ENCODE results near the gene ACAA2.
"Not testable (repeated sequence)": the region's sequence is repeated elsewhere in the genome, so short reads cannot be mapped to it uniquely, and the experiment has no call there.

The ACAA2 gene

DNA sequence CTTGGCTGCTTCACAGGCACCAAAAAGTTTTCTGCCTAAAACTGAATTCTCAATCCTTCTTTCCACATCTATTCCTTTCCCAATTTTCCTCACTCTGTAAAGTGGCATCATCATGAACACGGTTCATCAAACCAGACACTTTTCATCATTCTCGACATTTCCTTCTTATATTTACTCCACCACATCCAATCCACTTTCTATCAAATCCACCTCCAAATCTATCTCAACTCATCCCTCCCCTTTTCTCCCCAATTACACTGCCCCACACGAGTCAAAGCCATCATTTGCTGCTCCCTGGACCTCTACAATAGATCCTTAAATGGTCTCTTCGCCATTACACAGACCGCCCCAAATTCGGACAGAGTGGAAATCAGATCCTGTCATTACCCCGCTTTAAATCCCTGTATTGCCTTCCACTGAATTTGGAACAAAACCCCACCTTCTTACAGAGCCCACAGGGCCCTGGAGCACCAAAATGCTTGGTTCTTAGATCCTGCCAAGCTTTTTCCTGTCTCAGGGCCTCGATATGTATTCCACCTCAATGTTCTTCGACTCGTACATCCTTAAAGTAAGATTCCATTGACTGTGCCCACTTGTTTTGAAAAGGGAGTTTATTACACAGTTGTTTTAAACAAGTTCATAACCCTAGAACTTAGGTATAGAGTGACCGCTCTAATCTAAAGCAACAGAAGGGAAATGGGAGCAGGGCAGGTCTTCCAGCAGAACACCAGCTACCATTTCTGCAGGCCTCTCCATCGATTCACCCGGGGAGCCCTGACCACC, 856 bp downstream of the ACAA2 start:
- DNase-seq (ENCODE audit: low read depth), result no peak

DNA sequence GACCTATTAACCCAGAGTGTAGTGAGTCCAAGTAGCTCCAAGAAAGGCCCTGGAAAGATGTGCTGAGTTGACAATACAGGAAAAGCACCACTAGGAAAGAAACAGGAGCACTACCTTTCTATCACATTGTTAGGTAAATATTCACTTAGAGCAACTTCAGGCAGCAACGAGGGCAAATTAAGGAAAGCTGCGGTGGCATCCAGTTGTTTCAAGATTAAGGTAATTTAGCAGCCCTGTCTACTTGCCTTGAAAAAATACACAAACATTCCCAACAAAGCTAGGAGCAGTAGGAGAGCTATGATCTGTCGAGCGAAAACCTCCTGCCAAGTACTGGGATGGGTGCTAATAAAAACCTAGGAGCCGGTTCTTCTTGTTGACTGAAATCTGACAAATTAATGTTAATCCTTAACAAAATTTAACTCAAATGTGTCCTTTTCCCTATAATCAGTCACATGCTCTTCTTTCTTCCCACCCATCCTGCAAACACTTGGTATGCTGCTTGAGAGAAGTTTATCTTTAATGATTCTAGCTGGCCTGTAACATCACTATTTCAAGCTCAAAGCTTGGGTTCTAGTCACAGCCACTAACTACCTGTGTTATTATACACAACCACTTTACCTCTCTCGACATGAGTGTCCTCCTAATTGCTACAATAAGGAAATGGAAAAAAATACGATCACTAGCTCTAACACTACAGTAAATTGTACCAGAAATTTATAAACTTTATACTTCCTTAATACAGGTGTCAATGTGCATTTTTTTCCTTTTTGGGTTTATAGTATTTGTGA, 2.0 kb downstream of the ACAA2 start:
- no peak for DNase-seq (ENCODE audit: low read depth)

DNA sequence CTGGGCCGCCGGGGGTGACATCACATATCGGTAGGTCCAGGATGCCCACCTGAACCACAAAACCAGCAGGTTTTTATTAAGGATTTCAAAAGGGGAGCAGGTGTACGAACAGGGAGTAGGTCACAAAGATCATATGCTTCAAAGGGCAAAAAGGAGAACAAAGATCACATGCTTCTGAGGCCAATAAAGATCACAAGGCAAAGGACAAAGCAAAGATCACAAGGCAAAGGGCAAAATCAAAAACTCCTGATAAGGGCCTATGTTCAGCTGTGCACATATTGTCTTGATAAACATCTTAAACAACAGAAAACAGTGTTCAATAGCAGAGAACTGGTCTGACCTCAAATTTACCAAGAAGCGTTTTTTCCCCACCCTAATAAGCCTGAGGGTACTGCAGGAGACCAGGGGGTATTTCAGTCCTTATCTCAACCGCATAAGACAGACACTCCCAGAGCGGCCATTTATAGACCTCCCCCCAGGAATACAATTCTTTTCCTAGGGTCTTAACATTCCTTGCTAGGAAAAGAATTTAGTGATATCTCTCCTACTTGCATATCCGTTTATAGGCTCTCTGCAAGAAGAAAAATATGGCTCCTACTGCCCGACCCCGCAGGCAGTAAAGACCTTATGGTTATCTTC, 4.7 kb downstream of the ACAA2 start:
- DNase-seq (ENCODE audit: low read depth), result not testable (repeated sequence)

DNA sequence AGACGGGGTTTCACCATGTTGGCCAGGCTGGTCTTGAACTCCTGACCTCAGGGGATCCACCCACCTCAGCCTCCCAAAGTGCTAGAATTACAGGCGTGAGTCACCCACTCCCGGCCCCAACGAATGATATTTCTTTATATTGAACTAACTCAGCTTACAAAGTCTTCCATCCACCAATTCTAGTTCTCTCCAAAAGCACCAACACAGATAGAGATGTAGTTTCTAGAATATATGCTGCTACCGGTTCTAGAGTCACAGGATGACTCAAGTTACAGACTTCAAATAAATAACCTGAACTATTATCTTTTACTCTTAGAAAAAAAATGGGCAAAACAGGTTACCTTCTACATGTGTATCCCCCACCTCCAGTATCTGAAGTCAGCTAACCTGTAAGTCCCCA, 9.2 kb downstream of the ACAA2 start:
- DNase-seq (ENCODE audit: low read depth), result no peak

DNA sequence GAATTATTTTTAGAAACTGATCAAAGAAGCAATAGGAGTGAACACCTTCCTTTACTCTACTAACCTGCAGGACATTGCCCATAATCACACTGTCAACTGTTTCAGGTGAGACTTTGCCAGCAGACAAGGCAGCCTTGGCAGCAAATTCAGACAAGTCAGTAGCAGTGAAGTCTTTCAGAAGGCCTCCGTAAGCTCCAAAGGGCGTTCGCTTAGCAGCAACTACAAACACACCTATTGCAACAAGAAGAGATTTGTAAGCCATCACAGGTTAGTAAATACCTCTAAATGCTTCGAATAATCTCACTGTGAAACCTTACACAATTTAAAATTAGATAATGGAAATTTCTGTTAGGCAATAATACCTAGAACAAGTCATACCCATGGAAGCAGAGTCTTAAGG, 10.7 kb downstream of the ACAA2 start:
- no peak for DNase-seq (ENCODE audit: low read depth)

DNA sequence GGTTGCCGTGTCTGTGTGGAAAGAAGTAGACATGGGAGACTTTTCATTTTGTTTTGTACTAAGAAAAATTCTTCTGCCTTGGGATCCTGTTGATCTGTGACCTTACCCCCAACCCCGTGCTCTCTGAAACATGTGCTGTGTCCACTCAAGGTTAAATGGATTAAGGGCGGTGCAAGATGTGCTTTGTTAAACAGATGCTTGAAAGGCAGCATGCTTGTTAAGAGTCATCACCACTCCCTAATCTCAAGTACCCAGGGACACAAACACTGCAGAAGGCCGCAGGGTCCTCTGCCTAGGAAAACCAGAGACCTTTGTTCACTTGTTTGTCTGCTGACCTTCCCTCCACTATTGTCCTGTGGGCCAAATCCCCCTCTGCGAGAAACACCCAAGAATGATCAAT, 12.8 kb downstream of the ACAA2 start:
- not testable (repeated sequence) for DNase-seq (ENCODE audit: low read depth)

DNA sequence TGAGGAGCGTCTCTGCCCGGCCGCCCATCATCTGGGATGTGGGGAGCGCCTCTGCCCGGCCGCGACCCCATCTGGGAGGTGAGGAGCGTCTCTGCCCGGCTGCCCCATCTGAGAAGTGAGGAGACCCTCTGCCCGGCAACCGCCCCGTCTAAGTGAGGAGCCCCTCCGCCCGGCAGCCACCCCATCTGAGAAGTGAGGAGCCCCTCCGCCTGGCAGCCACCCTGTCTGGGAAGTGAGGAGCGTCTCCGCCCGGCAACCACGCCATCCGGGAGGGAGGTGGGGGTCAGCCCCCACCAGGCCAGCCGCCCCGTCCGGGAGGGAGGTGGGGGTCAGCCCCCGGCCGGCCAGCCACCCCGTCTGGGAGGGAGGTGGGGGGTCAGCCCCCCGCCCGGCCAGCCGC, 13.5 kb downstream of the ACAA2 start:
- DNase-seq (ENCODE audit: low read depth), result not testable (repeated sequence)

DNA sequence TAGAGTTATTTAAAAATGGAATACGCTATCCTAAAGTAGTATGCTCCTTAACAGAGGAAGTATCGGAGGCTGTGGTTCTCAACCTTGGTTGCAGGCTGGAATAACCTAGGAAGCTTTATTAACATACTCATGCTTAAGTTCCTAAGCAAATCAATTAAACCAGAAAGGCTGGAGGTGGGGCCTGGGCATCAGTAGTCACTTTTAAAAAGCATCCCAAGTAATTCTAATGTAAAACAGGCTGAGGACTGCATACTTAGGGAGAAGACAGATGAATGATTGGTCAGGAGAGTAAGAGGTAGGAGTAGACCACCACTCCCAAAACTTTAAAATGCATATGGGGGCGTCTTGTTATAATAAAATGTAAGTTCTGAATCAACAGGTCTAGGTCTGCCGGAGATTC, 15.3 kb downstream of the ACAA2 start:
- no peak for DNase-seq (ENCODE audit: low read depth)

DNA sequence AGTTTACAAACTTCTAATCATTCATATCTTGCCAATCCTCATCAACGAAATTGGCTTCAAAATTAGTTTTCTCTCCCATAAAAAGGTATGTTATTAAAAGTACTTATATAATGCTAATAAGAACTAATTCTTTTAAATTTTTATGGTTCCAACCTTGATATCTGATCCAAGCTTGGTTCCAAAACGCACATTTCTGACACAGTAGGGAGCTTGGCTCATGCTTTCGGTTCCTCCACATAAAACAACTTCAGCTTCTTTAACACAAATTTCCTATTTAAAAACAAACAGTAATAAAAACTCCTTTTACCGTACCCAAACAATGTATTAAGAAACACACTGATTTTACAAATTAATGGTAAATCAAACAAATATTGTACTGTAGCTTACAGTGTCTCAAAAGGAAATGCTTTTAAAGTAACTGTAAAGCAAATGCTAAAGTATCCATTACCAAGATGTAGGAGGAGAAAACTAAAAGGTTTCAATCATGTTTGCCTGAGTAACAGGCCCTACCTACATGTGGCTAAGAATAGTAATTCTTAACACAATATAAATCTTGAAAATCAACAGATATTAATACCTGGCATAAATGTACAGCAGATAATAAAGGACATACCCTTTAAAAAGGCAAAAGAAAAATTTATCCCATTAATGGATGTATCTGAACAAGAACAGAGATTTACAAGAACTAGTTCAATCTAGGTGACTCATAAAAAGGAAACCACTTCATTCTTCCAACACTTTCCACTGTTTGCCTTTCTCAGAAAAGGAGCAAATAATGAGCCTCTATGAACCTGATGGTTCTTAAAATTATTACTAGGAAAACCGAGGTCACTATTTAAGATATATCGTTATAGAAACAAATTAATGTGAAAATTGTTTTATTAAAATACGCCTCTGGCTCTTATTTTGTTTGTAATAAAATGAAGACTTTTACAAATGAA, 17.5 kb downstream of the ACAA2 start:
- DNase-seq (ENCODE audit: low read depth), result no peak

DNA sequence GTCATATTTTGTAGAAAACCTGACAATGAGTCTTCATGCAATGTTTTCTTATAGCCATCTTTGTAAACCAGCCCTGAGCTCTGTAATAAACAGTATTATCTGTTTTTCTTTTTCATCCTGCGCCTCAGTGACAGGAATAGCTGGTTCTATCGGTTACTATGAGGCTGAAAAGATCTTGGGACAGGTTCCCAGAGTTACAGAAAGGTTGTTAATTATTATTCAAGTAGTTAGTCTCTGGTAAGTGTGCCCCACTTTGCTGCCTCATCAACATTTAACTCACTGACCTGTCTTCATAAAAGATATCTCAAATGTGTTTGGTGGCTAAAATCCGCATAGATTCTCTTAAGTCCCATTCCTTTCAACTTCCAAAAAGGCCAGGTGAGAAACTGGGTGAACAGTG, 18.6 kb downstream of the ACAA2 start:
- no peak for DNase-seq (ENCODE audit: low read depth)

DNA sequence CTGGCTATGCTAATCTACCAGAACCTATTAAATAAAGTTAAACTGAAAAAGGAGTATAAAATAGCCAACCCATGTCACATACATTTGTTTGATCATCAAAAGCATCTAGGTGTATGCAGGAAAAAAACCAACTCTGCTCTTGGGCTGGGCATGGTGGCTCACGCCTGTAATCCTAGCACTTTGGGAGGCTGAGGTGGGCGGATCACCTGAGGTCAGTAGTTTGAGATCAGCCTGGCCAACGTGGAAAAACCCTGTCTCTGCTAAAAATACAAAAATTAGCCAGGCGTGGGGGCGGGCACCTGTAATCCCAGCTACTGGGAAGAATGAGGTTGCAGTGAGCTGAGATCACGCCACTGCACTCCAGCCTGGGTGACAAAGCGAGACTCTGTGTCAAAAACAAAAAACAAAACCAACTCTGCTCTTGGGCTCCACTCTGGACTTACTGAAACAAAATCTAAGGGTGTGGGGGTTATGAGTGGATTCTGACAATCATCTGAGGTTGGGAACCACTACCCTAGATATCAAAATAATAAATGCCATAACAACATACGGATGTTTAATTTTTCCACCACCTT, 23.7 kb downstream of the ACAA2 start:
- DNase-seq (ENCODE audit: low read depth), result not testable (repeated sequence)

DNA sequence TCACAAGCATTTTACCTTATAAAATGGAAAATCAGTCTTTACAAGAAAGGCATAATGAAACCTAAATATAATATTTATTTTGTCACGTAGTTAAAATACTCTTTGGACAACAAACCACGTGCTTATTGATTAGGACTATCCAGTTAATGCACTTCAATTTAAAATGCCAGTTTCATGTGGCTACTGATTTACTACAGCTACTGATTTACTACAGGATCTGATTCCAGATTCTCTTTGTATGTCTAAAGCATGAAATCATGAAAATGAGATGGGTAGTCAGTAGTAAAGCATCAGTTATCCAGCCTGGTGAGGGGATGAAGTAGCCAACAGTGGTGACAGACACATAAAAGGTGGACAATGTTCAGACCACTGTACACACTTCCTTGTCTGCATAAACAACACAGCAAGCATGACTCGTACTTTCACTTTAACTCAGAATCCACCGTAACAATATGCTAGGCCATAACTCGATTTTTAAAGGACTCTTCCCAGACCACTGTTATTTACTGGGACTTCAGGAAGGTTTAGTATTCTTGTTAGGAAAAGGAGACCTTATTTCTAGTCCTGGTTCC, 24.9 kb downstream of the ACAA2 start:
- no peak for DNase-seq (ENCODE audit: low read depth)

DNA sequence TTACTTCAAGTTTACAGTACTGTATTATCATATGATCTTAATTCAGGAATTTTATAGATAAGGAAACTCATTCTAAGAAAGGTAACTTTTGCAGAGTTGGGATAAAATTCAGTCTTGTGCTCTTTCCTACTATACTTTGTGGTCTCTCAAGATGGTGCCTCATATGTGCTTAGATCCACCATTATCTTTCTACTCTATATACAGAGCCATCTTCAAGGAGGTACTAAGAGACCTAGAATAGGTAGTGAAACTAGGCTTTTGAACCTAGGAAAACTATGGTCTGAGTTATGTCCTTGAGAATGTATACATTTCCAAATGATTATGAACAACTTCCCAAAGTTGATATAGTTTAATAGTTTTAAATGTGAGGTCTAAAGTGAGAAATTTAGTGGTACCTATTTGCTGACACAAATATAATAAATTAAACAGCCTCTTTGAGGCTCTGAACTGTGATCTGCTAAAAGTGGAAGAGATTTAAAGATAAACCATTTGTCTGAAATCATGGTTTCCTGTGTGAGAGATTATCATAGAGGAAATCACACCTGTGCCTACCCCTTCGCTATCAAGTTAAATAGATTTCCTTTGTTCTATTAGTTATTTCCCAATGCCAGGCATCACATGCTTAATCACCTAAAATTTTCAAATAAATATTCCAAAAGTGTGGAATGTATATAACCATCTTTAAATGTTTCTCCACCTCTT, 27.2 kb downstream of the ACAA2 start:
- no peak for DNase-seq (ENCODE audit: low read depth)

DNA sequence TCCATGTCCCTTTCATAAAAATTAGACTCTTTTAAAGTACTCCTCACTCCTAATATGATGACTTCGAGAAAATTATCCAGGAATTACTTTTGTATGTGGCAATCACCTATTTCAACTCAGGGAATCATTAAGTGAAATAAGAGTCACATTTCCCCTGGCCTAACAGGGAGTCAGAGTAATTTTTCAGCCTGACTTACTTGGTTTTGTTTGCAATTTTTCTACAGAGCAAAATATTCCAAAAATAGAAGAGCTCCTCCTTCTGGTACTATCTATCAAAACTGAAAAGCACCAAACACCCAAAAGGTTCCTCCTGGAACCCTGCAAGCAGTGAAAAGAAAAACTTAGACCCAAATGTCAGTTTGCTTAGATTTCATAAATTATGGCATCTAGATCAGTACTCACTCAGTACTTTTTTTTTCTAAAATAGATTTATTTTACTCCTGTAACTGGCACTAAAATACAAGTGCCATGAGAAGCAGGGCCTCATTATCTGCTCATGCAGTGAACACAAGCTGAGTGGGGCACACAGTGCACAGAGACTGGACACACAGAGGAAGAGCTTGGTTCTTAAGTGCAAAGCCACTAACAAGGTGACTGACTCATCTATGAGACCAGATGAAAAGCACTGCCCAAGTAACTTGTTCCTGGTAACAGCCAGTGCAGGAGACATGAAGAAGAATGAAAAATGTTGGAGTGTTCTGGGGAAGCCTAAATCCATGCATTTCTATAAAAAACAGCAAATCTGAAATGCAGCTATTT, 28.7 kb downstream of the ACAA2 start:
- DNase-seq (ENCODE audit: low read depth), result no peak

DNA sequence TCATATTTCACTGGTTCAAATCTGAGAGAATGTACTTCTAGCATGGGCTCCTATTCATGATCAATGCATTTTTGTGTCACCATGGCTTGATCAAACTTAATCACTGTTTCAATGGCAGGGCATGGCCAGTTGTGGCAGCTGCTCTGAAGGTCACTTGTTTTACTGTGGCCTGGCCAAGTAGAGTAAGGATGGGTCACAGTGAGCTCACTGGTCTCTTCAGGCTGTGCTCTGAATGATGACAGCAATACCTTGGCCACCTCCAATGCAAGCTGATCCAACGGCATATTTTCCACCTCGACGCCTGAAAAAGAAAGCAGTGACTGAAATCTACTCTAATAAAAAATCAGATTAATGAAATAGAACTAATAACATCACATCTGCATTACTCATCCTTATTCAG, 29.7 kb downstream of the ACAA2 start:
- not testable (repeated sequence) for DNase-seq (ENCODE audit: low read depth)

DNA sequence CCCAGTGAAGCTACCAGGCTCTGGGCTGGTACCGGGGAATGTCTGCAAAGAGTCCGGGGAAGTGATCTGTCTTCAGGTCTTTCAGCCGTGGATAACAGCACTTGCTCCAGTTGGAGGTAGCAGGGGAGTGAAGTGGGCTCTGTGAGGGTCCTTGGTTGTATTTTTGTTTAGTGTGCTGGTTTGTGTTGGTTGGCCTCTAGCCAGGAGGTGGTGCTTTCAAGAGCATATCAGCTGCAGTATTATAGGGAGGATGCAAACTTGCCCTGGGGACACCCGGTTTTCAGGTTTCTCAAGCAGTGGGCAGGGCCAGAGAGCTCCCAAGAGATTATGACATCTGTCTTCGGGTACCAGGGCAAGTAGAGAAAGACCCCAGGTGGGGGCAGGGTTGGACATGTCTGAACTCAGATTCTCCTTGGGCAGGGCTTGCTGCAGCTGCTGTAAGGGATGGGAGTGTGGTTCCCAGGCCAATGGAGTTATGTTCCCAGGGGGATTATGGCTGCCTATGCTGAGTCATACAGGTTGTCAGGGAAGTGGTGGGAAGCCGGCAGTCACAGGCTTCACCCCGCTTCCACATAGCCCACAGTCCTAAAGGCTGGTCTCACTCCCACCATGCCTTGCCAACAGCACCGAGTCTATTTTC, 34.4 kb downstream of the ACAA2 start:
- DNase-seq (ENCODE audit: low read depth), result no peak

DNA sequence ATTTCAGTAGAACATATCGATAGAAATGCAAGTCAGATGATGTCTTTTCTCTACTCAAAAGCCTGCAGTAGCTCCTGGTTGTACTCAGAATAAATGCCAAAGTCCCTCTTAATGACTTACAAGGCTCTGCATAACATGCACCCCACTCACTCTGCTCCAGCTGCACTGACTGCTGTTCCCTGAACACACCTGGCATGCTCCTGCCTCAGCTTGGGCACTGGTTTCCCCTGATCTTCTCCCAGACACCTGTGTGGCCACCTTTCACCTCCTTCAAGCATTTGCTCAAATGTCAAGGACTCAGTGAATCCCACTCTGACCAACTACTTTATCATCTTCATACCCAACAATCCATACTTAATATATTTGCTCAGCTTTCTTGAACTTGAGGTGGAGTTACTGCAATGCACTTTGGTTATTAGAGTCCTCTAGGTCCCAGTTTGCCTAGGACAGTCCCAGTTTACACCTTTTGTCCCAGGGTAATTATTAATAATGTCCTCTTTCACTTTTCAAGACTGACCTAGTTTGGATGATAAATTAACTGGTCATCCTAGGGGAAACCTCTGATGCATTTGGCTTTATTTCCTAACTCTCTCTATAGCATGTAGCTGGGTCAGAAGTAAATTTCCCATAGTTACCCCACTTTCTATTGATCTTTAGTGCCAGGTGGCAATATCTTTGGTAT, 44.1 kb downstream of the ACAA2 start:
- DNase-seq (ENCODE audit: low read depth), result no peak

DNA sequence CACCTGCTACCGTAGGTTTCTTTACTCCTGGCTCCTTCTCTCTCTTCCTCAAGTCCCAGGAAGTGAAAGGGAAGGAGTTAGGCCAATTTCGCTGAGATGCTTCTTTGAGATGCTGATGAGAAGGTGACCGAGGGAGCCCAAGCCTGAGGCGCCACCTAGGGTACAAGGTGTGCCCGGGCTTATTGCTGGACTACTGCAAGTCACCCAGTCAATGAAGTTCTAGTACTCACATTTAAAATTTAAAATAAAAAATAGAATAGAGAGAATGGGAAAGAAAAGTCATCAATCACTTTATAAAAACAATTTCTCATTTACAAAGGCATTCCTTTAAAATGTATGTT, 45.3 kb downstream of the ACAA2 start:
- DNase-seq (ENCODE audit: low read depth), result no peak
